ENCODE results near the gene CAMK4.
A peak's percentile ranks its signal among the peaks of the same experiment; 100 is the strongest.
"Not testable (repeated sequence)": the region's sequence is repeated elsewhere in the genome, so short reads cannot be mapped to it uniquely, and the experiment has no call there.

Gene CAMK4

GRCh38 chr5:111299067-111299481 lies 74.9 kb downstream of the CAMK4 start:
- Histone ChIP-seq H3K36me3 (peaks cover 20% of the 10 kb centered on the region), H3K4me1 (peaks cover 11% of the 10 kb centered on the region), H3K27me3 (no peaks in the 10 kb centered on the region), H3K4me3 (ENCODE audit: low read depth, low read length) (no peak overlapping the region), H3K9me3 (peaks cover 5% of the 10 kb centered on the region; the same call in 1 of the 2 replicates)
- TF ChIP-seq, protein P1, sequence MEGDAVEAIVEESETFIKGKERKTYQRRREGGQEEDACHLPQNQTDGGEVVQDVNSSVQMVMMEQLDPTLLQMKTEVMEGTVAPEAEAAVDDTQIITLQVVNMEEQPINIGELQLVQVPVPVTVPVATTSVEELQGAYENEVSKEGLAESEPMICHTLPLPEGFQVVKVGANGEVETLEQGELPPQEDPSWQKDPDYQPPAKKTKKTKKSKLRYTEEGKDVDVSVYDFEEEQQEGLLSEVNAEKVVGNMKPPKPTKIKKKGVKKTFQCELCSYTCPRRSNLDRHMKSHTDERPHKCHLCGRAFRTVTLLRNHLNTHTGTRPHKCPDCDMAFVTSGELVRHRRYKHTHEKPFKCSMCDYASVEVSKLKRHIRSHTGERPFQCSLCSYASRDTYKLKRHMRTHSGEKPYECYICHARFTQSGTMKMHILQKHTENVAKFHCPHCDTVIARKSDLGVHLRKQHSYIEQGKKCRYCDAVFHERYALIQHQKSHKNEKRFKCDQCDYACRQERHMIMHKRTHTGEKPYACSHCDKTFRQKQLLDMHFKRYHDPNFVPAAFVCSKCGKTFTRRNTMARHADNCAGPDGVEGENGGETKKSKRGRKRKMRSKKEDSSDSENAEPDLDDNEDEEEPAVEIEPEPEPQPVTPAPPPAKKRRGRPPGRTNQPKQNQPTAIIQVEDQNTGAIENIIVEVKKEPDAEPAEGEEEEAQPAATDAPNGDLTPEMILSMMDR (IDR thresholded peaks at IDR 0.05; ENCODE audit: low read depth, low read length) = no peak
- peak; percentile 55 for DNase-seq

DNA sequence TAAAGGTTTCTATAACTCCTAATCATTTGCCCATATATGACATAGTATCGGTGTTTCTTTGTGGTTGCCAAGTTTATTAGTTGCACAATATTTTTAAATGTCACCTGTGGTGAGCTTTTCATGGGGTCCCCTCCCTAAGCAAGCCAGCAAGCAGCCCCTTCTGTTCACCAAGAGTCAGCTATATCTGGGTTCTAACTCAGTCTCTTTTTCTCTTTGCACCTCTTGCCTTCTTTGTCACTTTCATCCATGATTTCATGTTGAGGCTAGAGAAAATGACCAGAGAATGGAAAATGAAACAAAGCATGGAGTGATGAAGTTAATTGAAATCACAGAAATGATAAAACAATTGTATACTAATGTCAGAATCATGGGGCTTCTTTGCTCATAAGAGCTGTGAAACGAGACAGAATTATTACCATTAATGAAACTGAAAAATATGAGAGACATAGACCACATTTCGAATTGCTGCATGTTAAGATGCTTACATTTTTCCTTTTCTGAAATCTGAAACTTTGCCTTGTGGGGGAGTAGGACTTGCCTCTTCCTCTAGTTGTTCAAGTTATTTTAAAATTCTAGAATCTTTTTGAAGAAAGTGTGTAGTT lies 75.7 kb downstream of the CAMK4 start:
- H3K27me3 ChIP-seq = no peaks in the 10 kb centered on the region
- H3K36me3 ChIP-seq = peaks cover 20% of the 10 kb centered on the region
- H3K4me3 ChIP-seq (ENCODE audit: low read depth, low read length) = no peak overlapping the region
- no peak for DNase-seq
- TF ChIP-seq, protein P1 (IDR thresholded peaks at IDR 0.05; ENCODE audit: low read depth, low read length) = no peak
- H3K4me1 ChIP-seq = peaks cover 11% of the 10 kb centered on the region
- H3K9me3 ChIP-seq = peaks cover 5% of the 10 kb centered on the region; the same call in 1 of the 2 replicates

DNA sequence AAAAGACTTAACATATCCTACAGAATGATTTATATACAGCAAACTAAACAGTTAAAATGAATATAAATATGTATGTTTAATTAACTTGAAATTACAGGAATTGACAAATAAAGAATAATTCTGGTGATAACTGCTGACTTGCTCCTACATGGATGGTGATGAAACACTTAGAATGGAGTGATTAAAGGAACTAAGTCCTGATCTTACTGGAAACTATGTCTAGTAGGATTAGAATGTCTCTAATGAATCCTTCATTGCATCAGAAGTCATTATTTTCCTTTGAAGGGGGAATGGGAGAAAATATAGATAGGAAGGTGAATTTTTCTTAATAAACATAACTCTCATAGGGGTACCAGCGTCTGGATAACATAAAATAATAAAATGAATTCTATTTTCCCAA lies 77.1 kb downstream of the CAMK4 start:
- TF ChIP-seq, protein P1 (IDR thresholded peaks at IDR 0.05; ENCODE audit: low read depth, low read length) = no peak
- Histone ChIP-seq H3K4me3 (ENCODE audit: low read depth, low read length) (no peak overlapping the region), H3K4me1 (peaks cover 3% of the 10 kb centered on the region), H3K36me3 (peaks cover 20% of the 10 kb centered on the region), H3K27me3 (no peaks in the 10 kb centered on the region), H3K9me3 (peaks cover 5% of the 10 kb centered on the region; the same call in 1 of the 2 replicates)
- no peak for DNase-seq

- not testable (repeated sequence) for DNase-seq; H3K4me3 ChIP-seq (ENCODE audit: low read depth, low read length); H3K27me3 ChIP-seq; H3K4me1 ChIP-seq; H3K9me3 ChIP-seq
- H3K36me3 ChIP-seq = peaks cover 20% of the 10 kb centered on the region
Measured at GRCh38 chr5:111302043-111302442, 77.9 kb downstream of the CAMK4 start.

GRCh38 chr5:111308951-111309350 lies 84.8 kb downstream of the CAMK4 start:
- H3K9me3 ChIP-seq = no peaks in the 10 kb centered on the region
- no peaks in the 10 kb centered on the region; the same call in 1 of the 2 replicates for H3K4me1 ChIP-seq
- no peaks in the 10 kb centered on the region for H3K36me3 ChIP-seq
- H3K4me3 ChIP-seq (ENCODE audit: low read depth, low read length) = no peak overlapping the region
- H3K27me3 ChIP-seq = no peaks in the 10 kb centered on the region
- TF ChIP-seq, protein P1 (IDR thresholded peaks at IDR 0.05; ENCODE audit: low read depth, low read length) = no peak
- DNase-seq = no peak

DNA sequence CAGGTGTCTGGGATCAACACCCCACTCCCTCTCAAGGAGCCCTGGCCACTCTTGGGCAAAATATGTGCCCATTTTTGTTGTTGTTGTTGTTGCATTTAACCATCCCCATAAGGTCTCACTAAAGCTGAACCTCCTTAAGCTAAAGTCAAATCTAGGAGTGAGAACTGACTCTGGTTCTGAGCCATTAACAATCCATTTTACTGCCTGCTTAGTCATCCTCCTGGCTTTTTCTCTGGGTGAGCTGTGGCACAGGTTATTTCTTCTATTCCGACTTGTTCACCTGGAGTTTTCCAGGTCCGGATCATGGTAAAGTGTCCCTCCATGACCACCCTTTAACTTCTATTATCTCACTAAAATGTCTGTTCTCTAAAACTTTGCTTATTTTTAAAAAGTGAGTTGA lies 85.2 kb downstream of the CAMK4 start:
- DNase-seq = no peak
- peaks cover 2% of the 10 kb centered on the region for H3K4me1 ChIP-seq
- H3K36me3 ChIP-seq = no peaks in the 10 kb centered on the region
- H3K9me3 ChIP-seq = no peaks in the 10 kb centered on the region
- TF ChIP-seq, protein P1 (IDR thresholded peaks at IDR 0.05; ENCODE audit: low read depth, low read length) = no peak
- no peak overlapping the region for H3K4me3 ChIP-seq (ENCODE audit: low read depth, low read length)
- no peaks in the 10 kb centered on the region for H3K27me3 ChIP-seq

All from BE2C (cell line).